Left lobe of liver (tissue), 2 donors: ENCODE results near the gene CREBBP. TPM values are rescaled to one million over a fixed set of nuclear protein-coding genes. Genes with fewer than 3 reads are reported as not detected.
"Not testable (repeated sequence)": the region's sequence is repeated elsewhere in the genome, so short reads cannot be mapped to it uniquely, and the experiment has no call there.

ENCODE experiments used
- ATAC-seq: fragments of 200-7000 bp; cut with Tn5 transposase; one replicate; pipeline ENCODE4 v1.9.1; 2020; ENCODE audit warnings: mild to moderate bottlenecking, moderate library complexity
- DNase-seq: peaks from one replicate; pipeline ENCODE4 v3.0.0-alpha.2; 2020; ENCODE audit warnings: low spot score
- total RNA-seq: library from RNA; stranded (reverse); gene quantifications from one replicate; pipeline ENCODE4 v1.2.1, GENCODE V29; 2021
- donor health status: DM: no; HTN: no; CAD: no; lungs with moderate emphysema.
- donor health status: DM: no; HTN: yes; CAD: no.

The CREBBP gene
- total RNA-seq = 30.3 TPM

- ATAC-seq = peak; percentile 83
- peak; percentile 88 for DNase-seq
These were observed at the start of gene CREBBP for GRCh38 chr16:3880623-3881498. Gene CREBBP (minus strand): TSS chr16:3880713. CDS start chr16:3879916, 797 bp downstream.

DNA sequence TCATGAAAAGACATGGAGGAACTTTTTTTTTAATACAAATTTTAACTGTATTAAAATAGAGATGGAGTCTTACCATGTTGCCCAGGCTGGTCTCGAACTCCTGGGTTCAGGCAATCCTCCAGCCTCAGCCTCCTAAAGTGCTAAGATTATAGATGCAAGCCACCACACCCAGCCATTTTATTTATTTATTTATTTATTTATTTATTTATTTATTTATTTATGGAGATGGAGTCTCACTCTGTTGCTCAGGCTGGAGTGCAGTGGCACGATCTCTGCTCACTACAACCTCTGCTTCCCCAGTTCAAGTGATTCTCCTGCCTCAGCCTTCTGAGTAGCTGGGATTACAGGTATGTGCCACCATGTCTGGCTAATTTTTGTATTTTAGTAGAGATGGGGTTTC lies 46.6 kb upstream of the CREBBP start:
- not testable (repeated sequence) for ATAC-seq, DNase-seq

DNA sequence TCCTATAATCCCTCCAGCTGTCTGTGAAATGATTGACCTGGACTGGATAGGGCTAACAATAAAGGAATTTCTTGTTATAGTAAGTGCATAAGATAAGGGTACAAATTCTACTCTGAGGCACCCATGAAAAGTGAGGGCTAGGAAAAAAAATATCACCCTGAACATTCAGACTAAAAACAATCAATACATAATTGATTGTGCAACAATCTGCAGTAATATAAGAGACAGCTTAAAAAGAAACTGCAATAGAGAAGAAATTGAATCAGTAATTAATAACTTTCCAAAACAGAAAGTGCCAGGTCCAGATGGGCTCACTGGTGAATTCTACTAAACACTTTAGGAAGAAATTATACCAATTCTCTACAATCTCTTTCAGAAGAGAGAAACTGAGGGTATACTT lies 44.2 kb upstream of the CREBBP start:
- ATAC-seq = no peak
- DNase-seq = no peak

DNA sequence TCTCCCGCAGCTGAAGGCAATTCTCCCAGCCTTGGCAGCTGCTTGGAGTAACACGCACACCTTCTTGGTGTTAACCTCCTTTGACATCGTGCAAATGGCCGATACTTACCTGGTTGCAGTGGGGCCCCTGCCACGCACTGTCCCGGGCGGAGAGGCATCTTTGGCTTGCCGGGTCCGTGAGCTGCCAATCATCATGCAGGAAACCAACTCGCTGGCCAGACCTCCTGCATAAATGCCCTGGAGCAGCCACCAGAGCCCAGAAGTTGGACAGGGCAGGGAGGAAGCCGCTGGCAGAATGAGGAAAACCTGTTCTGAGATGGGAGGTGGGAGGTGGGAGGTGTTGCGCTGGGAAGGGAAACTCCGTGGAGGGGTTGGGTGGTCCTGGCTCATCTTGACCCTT lies 41.7 kb upstream of the CREBBP start:
- DNase-seq (no peak), ATAC-seq (no peak)

GRCh38 chr16:3920206-3920605 lies 39.7 kb upstream of the CREBBP start:
- ATAC-seq (no peak), DNase-seq (no peak)

DNA sequence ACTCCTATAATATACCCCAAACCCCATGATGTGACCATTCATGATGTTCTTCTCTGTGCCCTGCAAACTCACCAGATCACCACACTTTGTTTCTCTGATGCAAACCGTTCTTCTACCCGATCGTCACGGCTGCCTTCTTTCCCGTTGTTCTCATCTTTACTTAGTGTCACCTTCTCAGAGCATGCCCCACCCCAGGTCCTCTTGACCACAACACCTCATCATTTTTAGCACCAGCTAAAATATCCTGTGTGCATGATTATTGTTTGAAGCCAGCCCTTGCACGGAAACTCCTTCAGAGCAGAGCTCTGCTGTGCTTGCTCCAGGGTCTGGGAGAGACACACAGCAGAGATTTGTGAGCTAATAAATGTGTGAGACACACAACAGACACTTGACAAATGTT lies 38.9 kb upstream of the CREBBP start:
- DNase-seq = no peak
- ATAC-seq = no peak

- DNase-seq = no peak
- ATAC-seq = no peak
These were observed 35.1 kb upstream of the CREBBP start for GRCh38 chr16:3915426-3916260.

GRCh38 chr16:3912897-3913296 lies 32.4 kb upstream of the CREBBP start:
- DNase-seq (no peak), ATAC-seq (no peak)

- DNase-seq (no peak), ATAC-seq (no peak)
These were observed 31.9 kb upstream of the CREBBP start for GRCh38 chr16:3912373-3912772.

DNA sequence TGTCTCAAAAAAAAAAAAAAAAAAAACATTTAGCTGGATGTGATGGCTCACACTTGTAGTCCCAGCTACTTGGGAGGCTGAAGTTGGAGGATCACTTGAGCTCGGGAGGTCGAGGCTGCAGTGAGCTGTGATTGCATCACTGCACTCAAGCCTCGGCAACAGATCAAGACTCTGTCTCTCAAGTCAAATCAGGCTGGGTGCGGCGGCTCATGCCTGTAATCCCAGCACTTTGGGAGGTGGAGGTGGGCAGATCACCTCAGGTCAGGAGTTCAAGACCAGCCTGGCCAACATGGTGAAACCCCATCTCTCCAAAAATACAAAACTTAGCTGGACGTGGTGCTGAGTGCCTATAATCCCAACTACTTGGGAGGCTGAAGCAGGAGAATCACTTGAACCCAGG lies 31.2 kb upstream of the CREBBP start:
- DNase-seq, ATAC-seq: not testable (repeated sequence)

GRCh38 chr16:3909791-3910583 lies 29.5 kb upstream of the CREBBP start:
- DNase-seq = no peak
- ATAC-seq = no peak

GRCh38 chr16:3908951-3909437 lies 28.5 kb upstream of the CREBBP start:
- peak; percentile 56 for ATAC-seq
- DNase-seq = no peak

DNA sequence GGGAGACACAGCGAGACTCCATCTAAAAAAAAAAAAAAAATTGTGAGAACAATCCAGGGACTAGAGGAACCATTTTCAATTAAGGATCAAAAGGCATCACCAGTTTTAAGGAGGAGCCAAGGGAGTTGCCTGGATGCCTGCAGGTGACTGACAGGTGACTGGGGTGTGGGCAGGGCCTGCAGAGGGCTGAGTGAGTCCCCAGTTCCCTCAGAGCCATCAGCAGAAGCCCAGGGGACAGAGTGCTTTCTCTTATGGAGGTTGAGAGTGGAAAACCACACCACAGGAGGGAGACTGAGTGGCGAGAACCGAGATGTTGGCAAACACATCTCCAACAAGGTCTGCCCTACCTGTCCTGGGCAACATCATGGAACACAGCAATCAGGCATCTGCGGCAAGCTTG lies 27.1 kb upstream of the CREBBP start:
- DNase-seq (no peak), ATAC-seq (no peak)

GRCh38 chr16:3906363-3906762 lies 25.9 kb upstream of the CREBBP start:
- DNase-seq (no peak), ATAC-seq (no peak)

DNA sequence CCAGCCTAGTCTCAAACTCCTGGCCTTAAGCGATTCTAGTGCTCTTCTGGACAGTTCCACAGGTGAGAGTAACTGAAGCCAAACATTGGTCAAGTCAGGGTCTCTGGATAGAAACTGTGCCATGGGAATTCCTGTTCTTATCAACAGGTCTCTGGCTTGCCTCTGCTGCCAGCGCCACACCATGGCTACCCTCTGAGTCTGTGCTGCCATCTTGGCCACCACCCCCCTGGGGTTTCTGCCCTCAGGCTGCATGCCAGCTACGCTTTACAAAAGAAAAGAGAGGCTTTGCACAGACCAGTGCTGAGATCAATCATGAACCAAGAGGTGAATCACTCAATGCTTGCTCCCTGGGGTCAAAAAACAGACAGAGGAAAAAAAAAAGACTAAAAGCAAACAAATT lies 24.4 kb upstream of the CREBBP start:
- DNase-seq (no peak), ATAC-seq (peak; percentile 25)

GRCh38 chr16:3890091-3890490 lies 9.6 kb upstream of the CREBBP start:
- DNase-seq (no peak), ATAC-seq (no peak)

DNA sequence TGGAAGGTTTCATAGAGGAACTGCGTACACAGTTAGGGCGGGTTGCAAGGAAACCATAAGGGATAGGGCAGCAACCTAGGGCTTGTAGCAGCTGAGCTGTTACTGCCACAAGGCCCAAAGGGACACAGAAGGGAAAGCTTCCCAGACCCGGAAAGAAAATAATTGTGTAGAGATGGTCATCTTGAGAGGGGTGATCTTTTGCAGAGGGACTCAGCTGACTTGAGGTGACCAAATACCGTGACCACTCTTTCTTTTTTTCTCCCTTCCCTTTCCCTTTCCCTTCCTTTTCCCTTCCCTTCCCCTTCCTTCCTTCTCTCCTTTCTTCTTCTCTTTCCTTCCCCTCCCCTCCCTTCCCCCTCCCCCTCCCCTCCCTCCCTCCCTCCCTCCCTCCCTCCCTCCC lies 8.5 kb upstream of the CREBBP start:
- ATAC-seq (no peak), DNase-seq (no peak)

DNA sequence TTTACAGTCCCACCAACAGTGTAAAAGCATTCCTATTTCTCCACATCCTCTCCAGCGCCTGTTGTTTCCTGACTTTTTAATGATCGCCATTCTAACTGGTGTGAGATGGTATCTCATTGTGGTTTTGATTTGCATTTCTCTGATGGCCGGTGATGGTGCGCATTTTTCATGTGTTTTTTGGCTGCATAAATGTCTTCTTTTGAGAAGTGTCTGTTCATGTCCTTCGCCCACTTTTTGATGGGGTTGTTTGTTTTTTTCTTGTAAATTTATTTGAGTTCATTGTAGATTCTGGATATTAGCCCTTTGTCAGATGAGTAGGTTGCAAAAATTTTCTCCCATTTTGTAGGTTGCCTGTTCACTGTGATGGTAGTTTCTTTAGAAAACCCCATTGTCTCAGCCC lies 5.5 kb upstream of the CREBBP start:
- not testable (repeated sequence) for DNase-seq, ATAC-seq

DNA sequence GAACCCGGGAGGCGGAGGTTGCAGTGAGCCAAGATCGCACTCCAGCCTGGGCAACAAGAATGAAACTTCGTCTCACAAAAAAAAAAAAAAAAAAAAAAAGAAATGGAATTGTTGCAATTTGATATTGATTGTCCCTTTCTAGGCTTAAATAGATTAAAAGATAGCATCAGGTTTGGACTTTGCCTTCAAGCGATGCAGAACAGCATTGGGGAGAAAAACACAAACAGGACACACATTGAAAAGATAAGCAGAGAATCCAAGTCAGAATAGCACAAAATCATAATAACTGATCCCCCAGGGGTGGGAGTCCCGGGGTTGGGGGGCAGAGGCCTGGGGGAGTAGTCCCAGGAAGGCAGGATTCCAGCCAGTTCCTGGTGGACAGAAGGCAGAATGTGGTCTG lies 3.9 kb upstream of the CREBBP start:
- no peak for DNase-seq
- peak; percentile 33 for ATAC-seq

DNA sequence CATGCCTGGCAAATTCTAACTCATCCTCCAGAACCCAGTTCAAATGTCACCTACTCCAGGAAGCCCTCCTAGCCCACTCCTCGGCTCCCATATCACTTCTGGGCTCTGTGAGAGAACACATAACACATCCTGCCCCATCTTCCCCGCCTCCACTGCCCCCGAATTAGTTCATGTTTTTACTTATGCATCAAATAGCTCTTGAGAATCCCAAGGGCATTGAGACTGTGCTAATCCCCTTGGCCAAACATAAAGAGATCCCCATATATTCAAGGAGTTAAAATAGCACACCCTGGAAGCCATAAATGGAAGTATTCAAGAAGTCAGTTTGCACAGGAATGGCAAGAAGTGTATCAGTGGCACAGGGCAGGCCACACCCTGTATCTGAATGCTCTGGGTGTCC lies 2.0 kb upstream of the CREBBP start:
- DNase-seq (no peak), ATAC-seq (no peak)

DNA sequence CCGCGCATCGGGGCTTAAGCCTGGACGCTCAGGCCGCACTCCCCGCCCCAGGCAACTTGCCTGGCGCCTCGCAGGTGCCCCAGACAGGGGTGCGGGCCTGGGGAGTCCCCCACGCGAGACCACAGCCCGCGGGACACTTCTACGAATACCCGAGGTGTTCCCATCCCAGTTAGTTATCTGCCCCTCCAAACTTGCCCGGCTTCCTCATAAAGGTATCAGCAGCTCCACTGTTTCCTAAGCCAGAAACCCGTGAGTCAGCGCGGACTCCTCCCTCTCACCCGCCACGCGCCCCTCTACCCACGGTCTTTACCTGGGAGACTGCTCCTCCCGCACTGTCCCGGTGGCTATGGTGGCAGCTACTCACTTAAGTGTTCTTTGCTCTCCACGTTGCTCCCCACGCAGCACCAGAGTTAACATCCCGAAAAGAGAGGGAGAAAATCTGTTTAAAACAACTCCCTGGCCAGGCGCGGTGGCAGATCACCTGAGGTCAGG lies 1.0 kb upstream of the CREBBP start:
- DNase-seq = no peak
- ATAC-seq = no peak
